ENCODE results near the gene ZNF507.
A peak's percentile ranks its signal among the peaks of the same experiment; 100 is the strongest.

The ZNF507 gene

DNA sequence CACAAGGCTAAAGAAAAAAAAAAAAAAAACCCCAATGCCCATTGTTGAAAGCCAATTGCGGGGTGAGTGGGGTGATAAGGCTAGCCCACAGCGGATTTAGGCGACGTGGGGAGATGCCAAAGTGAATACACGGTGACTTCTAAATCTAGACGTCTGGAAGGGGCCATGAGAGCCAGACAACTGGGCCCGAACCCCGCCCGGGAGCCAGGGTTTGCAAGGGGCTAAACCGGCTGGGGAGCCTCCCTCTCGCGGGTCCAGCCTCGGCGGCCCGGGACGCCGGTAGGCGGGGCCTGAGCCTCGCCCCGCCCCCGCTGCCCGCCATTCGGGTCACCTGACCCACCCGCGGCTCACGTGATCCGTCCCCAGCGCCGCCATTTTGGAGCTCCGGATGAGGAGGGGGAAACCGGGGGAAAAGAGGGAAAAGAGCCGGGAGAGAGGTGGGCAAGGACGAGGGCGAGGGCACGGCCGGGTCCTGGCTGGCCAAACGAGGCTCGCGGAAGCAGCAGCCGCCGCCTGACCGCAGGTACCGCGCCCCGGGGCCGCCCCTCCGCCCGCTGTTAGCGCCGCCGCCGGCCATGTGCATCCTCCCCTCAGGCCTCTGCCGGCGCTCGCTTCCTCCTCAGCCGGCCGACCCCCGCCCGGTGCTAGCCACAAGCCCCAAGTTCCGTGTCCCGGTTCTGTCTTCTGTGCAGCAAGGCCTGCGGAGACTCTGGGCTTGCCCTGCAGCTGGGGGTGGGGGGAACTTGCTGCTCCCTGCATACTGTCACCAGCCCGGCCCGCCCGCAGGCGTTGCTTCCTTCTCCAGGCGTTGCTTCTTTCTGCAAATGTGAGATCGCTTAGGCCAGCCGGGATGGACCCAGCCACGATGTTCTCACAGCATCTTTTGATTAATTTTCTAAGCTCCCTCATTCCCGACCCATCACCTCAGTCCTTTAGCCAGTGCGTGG is at the start of gene ZNF507:
Gene ZNF507, plus strand, starts transcription at position 350 of the 947 bp plus-strand sequence. CDS start 7,221 bp downstream, outside the sequence.
- DNase-seq (ENCODE audit: low spot score) = peak; percentile 73

DNA sequence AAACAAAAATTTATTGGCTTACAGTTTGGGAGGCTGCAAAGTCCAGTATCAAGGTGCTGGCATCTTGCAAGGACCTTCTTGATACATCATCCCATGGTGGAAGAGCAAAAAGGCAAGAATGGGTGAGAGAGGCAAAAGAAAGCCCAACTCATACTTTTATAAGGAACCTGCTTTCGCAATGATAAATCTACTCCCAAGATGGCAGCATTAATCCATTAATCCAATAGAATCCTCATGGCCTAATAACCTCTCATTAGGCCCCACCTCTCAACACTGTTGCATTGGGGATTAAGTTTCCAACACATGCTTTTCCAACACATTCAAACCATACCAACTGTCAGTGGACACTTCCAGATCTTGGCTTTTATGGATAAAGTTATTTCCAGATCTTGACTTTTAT is 48.7 kb upstream of the ZNF507 start:
- DNase-seq (ENCODE audit: low spot score) = no peak

DNA sequence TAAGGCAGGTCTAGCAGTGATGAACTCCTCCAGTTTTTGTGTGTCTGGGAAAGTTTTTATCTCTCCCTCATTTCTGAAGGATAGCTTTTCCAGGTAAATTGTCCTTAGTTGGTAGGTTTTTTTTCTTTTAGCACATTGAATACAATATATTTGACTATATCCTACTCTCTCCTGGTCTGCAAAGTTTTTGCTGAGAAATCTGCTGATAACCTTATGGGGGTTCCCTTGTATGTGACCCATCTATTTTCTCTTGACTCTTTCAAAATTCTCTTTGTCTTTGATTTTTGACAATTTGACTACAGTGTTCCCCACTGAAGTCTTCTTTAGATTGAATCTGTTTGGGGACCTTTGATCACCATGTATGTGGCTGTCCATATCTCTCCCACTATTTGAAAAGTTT is 42.6 kb upstream of the ZNF507 start:
- DNase-seq (ENCODE audit: low spot score) = no peak

DNA sequence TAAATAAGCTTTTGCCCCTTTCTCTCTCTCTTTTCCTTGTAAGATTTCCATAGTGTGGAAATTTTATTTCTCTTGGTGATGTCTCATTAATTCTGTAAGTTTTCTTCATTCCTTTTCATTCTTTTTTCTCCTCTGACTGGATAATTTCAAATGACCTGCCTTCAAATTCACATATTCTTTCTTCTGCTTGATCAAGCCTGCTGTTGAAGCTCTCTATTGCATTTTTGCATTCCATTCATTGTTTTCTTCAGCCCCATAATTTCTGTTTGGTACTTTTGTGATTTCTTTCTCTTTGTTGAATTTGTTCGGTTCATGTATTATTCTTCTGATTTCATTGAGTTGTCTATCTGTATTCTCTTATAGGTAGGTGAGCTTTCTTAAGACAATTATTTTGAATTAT is 42.2 kb upstream of the ZNF507 start:
- DNase-seq (ENCODE audit: low spot score) = no peak

DNA sequence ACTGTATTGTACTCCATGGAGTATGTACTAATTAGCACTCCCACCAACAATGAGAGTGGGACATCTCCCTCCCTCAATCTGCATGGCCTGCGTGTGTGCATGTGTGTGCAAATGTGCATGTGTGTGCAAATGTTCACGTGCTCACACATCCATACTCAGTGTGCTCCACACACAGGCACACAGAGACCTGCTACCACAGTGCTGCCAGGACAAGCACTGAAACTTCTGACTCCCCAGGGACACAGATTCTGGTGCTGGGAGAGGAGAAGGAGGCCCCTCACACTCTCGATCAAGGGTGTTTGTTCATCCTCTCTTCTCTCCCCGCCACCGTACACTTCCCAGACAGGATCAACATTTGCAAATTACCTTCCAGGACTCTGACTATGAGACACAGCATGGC is 37.8 kb upstream of the ZNF507 start:
- DNase-seq (ENCODE audit: low spot score) = no peak

DNA sequence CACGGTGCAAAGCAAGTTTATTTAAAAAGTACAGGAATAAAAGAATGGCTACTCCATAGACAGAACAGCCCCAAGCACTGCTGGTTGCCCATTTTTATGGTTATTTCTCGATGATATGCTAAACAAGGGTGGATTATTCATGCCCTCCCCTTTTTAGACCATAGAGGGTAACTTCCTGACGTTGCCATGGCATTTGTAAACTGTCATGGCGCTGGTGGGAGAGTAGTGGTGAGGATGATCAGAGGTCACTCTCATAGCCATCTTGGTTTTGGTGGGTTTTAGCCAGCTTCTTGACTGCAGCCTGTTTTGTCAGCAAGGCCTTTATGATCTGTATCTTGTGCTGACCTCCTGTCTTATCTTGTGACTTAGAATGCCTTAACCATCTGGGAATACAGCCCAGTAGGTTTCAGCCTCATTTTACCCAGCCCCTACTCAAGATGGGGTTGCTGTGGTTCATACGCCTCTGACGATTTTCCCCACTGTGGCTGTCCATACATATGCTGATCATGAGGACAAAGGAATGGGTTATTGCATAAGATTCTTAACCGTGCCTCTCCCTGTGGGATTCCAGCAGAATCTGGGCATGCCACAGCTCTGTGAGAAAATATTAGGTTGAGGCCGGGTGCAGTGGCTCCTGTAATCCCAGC is 36.9 kb upstream of the ZNF507 start:
- DNase-seq (ENCODE audit: low spot score) = no peak

DNA sequence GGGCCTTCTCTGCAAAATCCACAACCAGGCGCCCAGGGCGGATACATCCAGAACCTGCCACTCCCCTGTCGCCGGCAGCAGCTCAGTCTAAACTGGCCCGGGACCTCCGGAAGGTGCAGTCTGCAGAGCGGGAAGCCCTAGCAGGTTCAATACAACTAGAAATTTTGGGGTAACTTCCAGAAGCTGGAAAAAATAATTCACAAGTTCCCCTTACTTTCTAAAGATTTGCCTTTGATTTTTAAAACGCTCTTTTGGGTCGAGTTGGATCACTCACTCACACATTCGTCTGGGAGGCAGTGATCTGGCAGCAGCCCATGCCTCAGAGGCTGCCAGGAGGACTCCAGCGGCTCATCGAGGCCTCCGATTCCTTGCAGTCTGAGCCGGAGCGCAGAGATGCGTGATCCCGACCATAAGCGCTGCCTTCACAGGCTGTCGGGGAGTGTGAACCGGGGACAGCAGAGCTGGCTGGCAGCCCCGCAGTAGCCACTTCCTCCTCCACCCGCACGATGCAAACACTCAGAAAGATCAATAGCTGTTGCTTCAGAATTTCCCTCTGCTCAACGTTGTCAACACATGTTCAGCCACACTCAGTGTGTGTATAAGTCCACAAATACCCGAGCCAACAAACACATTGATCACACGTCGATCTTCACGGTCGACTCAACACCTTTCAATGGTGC is 35.6 kb upstream of the ZNF507 start:
- DNase-seq (ENCODE audit: low spot score) = peak; percentile 29

DNA sequence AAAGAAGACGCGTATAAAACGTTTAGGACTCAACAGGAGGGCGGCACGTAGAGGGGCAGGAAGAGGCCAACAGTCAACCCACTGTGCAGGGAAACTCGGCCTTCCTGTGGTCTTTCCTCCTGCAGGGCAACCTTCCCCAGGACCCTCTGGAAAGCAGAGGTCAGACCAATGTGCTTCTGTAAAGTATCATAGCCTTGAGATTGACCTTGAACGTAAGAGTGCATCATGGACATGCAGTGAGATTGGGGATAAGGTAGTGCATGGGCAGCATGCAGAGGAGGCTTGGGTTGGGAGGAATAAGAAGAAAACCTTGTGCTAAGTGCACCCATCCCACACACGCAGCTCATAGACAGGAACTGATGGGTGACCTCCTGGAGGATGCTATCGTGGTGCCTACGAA is 34.0 kb upstream of the ZNF507 start:
- DNase-seq (ENCODE audit: low spot score) = no peak

DNA sequence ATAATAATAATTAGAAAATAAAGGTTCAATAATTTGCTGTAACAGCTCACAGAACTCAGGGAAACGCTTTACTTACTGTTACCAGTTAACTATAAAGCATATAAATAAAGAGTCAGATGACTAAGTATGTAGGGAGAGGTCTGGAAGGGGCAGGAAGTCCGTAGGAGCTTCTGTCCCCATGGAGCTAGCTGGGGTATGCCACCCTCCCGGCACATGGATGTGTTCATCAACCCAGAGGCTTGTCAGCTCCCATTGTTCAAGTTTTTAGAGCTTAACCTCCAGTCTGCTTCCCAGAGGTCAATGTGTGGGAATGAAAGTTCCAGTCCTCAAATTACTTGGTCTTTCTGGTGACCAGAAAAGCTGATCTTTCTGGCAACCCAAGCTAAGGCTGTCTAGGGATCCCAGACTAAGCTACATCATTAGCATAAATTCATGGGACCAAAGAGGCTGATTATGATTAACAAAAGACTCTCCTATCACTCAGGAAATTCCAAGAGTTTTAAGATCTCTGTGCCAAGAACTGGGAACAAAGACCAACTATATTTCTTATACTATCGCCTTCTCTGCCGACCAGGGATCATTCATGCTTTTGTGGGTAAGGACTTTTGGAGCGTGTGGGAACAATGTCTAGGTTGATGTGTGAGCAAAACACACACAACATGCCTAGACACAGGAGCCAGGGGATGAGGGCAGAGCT is 31.7 kb upstream of the ZNF507 start:
- DNase-seq (ENCODE audit: low spot score) = no peak

DNA sequence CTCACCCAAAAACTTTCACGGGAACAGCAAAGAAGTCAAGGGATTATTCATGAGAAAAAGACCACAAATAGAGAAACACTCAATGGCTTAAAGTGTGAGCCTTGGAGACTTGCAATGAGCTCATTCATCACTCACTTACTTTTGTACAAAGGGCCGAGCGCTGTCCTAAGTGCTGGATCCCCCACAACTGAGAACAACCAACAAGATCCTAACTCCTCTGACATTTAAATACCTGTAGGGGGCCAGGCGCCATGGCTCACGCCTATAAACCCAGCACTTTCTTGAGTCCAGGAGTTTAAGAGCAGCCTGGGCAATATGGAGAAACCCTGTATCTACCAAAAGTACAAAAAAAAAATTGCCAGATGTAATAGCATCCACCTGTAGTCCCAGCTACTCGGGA is 29.4 kb upstream of the ZNF507 start:
- no peak for DNase-seq (ENCODE audit: low spot score)

DNA sequence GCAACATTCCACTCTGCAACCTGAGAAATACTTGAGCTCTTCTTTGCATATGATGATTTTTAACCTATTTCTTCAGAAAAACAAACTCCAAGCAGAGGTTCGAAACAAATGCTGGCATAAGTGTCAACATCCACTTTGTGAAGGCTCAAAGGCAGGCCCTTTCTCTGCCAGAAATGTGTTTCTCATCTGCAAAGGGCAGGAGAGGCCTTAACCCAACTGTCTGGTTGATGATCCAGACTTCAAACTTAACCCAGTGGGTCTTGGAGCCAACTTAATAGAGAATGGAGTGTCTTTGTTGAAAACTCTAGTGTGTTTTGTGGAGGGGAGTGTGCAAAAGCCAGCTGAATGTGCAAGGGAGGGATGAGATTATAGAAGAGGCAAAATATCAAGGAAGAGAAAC is 28.3 kb upstream of the ZNF507 start:
- DNase-seq (ENCODE audit: low spot score) = no peak

DNA sequence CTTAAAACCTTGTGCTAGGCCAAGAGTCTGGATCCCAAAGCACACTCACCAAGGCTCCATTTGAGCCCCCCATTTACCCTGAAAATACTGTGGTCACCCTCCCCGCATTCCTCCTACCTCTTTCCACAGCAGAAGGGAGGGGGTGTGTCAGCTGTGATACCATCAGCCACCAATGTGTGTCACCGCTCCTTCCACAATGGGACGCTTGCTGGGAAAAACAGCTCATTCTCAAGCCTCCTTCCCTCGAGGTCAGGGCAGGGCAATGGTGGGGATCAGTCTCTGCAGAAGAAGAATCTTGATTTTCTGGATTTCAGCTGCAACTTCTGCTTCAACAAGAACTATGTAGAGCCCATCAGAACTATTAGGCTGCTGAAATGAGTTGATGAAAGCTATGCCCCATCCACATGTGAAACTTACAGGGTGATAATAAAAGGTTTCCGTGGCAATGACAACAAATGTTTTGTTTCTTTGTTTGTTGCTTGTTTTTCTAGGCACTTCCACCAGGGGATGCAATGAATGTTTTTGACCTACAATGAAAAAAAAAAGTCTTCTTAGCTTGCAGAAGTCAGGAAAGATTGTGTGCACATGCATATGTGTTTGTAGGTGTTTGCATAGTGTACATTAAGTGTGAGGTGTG is 26.4 kb upstream of the ZNF507 start:
- peak; percentile 63 for DNase-seq (ENCODE audit: low spot score)

DNA sequence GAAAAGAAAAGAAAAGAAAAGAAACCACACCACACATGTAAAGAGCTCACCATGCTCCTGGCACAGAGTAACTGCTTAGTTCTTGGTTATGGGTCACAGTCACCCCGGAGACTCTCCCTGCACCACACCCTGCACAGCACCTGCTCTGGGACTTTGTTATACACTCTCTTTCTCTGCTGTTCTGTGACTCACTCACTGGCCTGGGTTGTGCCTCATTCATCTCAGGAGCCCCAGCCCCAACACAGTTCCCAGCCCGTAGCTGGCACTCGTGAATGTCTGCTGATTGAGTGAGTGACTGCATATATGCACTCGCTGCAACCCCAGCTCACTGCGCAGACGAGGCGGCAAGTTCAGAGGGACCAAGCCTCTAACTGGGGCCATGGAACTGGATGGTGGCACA is 22.9 kb upstream of the ZNF507 start:
- no peak for DNase-seq (ENCODE audit: low spot score)

DNA sequence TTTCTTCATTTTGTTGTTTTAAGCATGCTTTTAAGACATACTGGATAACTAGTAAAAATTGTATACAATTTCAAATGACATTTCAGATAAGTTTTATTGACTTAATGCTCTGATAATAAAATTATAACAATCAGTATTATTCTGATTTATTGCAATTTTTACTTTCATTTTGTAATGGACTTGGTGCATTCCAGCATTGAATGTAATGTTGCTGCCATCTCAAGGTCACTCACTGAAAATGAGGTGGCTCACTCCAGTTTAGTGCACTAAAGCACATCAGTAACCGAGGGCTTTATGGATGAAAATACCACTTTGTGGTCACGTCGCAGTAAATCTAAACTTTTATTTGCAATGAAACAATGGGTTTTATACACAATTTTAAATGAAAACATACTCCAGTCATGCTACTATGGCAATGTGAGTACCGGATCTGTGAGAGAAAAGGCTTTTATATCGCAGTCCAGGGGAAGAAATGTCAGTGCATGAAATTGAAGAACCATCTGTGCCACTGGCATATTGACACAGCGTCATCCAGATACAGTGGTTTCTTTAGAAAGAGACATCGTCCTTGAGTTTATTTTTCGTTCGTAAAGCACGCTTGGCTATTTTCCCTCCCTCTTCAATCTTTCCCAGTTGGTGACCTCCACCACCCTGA is 20.7 kb upstream of the ZNF507 start:
- peak; percentile 60 for DNase-seq (ENCODE audit: low spot score)

DNA sequence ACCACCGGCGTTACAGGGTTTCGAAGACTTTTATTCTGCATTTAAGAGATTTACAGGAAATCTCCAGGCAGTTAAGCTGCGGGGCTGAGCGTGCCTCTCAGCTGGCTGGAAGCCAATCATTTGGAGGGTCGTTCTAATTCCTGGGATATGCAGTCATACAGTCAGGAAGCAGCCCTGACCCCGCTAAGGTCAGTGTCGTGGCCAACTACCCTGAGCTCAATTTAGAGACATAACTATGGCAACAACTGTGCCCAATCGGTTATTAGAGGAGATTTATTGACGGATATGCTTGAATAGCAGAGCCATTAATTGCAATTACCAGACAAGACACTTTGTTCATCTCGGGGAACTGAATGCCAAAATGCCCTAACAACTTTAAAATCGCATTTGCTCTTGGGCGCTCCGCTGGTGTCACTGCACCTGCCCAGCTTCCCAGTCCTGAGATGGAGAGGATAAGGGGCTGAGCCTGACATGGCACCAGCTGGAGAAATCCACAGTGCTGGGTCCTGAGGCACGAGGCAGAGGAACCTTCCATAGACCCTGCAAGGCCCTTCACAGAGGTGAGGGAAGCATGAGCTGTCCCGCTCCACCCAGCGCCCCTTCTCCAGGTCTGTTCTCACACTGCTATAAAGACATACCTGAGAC is 15.1 kb upstream of the ZNF507 start:
- DNase-seq (ENCODE audit: low spot score) = no peak

DNA sequence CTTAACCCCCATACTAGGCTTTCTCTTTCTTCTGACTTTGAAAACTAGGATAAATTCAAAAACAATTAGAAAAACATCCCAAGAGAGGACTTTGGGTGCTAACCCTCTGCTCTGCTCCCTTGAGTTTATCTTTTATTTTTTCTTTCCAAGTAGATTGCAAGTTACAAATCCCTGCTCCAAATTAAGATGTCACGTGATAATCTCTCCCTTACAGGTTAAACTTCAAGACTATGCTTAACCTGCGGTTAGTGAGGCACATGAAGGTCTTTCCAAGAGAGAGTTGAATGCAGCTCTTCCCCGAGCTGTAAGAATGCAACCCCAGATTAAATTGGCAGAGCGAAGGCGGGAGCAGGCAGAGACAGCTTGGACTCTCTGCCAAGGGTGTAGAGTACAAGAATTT is 12.2 kb upstream of the ZNF507 start:
- DNase-seq (ENCODE audit: low spot score) = no peak

DNA sequence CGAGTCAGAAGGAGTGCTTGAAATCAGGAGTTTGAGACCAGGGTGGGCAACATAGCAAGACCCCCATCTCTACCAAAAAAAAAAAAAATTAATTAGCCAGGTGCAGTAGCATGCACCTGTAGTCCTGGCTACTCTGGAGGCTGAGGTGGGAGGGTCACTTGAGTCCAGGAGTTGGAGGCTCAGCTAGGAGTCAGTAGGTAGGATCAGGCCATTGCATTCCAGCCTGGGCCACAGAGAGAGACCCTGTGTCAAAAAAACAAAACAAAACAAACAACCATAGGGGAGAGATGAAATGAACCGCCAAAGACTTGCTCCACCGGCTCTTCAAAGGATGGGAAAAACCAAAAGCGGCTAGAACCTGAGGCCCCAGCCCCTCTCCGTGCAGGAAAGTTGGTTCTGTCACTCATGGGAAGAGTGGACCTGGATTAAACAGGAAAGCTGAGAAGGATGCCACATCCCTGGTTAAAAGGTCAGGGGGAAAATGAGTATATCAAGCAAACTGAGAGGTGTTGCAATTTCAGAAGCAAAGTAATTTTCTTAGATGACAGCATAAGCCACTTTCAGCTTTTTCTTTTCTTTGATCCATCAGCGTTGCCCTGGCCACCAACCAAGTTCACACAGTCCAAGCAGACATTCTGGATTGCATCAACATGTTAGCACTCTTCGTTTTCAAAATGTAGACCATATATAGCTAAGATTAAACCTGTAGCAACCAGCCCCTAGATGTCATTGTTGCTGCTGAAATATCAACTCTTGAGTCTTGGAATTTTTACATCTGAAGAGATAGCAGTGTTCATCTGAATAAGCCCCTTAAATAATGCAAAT is 8.9 kb upstream of the ZNF507 start:
- DNase-seq (ENCODE audit: low spot score) = no peak

DNA sequence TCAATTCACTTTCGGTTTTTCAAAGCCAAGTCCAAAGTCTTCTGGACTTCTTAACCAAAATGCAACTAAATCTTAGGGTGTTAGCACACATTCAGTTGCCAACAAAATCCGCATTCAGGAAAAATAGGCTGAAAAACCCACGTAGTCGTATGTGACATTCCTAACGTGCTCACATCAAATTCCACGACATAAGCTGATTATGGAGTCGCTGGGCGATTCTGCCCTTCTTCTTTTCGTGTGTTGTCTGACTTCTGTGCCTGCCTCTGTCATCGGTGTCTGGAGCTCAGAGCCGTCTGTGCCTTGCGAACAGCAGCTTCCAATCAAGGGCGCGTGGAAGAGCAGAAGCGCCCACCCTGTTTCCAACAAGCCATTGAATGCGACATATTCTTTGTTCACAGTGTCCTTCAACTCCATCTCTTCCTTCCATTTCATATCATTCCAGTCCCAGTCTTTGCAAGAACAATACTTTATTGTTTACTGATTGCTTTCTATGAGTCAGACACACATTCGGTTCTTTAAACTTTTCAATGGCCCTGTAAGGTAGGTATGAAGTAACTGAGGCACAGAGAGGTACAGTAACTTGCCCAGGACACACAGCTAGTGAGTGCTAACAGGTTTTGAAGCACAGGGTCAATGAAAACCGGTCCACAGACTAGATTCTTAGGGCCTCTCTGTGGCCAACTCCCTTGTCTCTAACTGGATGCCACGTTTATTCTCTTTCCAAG is 8.2 kb upstream of the ZNF507 start:
- DNase-seq (ENCODE audit: low spot score) = no peak

DNA sequence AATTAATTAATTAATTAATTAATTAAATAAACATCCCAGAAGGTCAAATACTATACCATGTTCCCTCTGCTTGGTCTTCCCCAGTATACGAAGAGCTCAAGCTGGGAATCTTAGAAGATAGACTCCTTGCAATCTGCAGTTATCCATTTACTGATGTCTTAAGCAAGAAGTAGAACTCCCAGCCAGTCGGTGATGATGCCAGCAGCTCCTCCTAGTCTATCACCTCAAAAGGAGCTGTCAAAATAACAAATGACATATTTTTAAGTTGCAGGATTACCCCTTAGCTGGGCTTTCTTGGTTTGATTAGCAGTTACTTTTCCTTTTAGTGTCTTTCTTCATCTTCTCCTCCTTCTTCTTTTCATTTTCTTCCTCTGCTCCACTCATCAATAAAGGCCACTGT is 6.0 kb upstream of the ZNF507 start:
- no peak for DNase-seq (ENCODE audit: low spot score)
